ENCODE results near the gene CLCN6.
A peak's percentile ranks its signal among the peaks of the same experiment; 100 is the strongest.

The CLCN6 gene

GRCh38 chr1:11856698-11857097, 50.7 kb downstream of the CLCN6 start:
- DNase-seq: no peak

DNA sequence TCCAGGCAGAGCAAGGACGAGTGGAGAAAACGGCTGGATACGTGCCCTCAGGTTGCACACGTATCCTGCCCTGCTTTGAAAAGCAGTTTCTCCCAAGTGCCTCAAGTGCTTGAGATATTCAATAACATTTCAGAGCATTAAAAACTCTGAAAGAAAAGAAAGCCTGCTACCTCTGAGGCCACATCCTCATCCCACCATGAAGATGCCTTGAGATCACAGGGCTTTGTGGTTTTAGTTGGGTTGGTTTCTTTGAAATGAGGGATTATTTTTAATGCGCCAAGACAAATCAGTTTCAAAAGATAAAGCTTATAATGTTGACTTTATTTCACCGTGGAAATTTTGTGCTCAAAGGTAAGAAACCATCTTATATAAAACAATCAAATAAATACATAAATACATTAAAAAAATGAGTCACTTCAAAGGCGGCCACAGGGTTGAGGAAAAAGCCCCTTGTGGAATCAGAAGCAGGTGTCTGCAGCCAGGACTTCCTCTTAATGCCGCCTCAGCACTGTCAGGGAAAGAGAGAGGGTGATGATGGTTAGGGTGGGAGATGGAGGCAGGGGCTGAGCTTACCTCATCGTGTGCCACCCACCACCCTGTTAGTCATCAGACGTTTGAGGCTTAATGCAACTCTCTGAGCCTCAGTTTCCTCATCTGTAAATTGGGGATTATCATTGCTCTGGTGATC, 51.3 kb downstream of the CLCN6 start:
- DNase-seq: no peak

DNA sequence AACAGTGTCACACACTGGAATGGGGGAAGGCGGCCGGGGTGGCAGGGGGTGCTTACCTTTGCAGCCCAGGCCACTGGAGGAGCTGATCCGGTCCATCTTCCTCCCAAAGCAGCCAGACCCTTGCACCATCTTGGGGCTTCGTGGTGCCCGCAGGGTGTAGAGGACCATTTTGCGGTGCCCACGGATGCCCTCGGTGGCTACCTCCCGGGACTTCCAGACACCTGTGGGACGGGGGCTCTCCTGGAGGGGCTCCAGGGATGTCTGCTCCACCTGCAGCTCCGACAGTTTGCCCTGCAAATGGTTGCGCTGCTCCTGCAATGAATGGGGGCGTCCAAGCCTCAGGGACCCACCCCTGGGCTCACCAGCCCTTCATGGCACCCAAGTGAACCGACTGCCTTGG, 52.2 kb downstream of the CLCN6 start:
- no peak for DNase-seq

- DNase-seq: no peak
Observed at GRCh38 chr1:11858613-11858967, 52.6 kb downstream of the CLCN6 start, which contains the start of gene NPPB. Gene NPPB, minus strand, starts transcription at chr1:11858945. Its CDS starts 112 bp downstream, at chr1:11858833.

DNA sequence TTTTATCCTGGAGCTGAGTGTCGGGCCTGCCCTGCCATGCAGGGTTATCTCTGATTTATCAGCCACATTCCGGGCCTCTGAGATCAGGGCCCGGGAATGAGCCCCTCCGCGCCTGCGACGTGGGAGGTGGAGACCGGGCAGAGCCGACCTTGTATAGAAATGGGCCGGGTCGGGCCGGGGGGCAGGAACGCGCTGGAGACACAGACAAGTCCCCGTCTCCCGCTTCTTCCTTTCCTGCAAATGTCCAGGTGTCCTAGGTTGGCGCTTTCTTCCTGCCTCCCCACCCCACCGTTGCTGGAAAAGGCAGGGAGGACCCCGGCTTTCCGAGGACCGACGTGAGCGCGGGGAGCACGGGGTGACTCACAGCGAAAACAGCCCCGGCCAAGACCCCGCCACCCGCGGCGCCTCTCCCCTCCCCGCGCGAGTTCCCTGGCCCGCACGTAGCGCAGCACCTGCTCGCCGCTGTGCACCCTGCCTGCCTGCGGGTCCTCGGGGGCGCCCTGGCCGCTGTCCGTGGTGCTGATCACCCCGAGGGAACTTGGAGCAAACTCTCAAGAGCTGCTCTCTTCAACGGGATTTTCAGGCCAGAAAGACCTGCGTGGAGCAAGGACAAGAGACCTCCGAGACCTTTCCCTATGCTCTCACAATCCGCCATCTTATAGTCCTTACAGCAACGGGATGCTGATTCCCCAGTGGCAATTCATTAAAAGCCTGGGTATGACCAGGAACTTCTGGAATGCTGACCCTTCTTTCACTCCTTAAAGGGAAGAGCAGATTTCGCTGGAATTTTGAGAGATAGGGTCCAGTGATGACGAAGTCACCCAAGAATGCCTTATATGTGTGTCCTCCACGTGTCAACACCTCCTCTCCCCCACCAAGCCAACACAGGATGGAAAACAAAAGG, 53.2 kb downstream of the CLCN6 start:
- peak; percentile 72 for DNase-seq

- DNase-seq: no peak
Observed at GRCh38 chr1:11860083-11860482, 54.1 kb downstream of the CLCN6 start.

- DNase-seq: no peak
Observed at GRCh38 chr1:11860587-11860986, 54.6 kb downstream of the CLCN6 start.

DNA sequence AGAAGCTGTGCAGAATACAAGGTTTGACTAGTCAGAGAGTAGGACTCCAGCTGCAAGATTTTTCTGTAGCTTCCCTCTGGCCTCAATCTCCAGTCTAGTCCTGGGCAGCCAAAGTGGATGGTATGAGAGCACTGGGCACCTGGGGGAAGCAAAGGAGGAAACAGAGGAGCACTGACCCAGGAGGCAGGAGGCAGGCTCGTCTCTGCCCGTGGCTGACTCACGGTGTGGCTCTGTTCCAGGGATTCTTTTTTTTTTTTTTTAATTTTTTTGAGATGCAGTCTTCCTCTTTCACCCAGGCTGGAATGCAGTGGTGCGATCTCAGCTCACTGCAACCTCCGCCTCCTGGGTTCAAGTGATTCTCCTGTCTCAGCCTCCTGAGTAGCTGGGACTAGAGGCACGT, 56.9 kb downstream of the CLCN6 start:
- DNase-seq: no peak

DNA sequence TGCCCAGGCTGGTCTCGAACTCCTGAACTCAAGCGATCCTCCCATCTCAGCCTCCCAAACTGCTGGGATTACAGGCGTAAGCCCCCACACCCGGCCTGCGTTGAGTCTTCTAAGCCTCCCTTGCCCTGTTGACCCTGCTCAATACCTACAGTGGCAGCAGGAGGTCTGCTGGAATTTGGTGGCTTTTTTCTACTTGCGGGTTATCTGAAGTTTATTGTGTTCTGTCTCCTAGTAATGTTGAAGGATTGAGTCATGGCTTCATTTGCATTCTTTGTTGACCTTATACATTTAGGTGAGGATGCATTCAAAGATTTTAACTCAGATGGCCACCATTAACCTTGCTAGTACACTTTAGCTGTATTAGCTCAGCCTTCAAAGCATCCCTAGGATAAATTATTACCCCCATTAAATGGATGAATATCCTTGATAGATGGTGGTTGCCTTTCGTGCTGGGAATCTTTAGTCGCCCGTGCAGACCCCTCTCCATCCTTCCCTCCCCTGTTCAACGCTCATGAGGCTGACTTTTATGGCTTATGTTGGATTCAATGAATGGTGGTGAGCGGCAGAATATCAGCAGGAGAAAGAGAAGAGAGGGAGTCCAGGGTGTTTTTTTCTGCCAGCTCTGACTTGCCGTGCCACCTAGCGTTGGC, 62.5 kb downstream of the CLCN6 start:
- no peak for DNase-seq

GRCh38 chr1:11869104-11869503, 63.1 kb downstream of the CLCN6 start:
- DNase-seq: no peak

GRCh38 chr1:11869650-11870207, 63.7 kb downstream of the CLCN6 start:
- no peak for DNase-seq

DNA sequence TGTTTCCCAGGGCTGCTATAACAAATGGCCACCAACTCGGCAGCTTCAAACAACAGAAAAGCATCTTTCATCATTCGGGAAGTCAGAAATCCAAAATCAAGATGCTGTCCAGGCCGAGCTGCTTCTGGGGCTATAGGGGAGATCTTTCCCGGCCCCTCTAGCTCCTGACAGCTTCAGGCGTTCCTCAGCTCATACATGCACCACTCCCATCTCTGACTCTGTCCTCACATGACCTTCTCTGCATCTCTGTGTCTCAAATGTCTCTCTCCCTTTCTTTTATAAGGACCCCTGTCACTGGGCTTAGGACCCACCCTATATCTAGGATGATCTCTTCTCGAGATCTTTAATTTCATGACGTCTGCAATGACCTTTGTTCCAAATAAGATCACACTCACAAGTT, 66.6 kb downstream of the CLCN6 start:
- DNase-seq: no peak

DNA sequence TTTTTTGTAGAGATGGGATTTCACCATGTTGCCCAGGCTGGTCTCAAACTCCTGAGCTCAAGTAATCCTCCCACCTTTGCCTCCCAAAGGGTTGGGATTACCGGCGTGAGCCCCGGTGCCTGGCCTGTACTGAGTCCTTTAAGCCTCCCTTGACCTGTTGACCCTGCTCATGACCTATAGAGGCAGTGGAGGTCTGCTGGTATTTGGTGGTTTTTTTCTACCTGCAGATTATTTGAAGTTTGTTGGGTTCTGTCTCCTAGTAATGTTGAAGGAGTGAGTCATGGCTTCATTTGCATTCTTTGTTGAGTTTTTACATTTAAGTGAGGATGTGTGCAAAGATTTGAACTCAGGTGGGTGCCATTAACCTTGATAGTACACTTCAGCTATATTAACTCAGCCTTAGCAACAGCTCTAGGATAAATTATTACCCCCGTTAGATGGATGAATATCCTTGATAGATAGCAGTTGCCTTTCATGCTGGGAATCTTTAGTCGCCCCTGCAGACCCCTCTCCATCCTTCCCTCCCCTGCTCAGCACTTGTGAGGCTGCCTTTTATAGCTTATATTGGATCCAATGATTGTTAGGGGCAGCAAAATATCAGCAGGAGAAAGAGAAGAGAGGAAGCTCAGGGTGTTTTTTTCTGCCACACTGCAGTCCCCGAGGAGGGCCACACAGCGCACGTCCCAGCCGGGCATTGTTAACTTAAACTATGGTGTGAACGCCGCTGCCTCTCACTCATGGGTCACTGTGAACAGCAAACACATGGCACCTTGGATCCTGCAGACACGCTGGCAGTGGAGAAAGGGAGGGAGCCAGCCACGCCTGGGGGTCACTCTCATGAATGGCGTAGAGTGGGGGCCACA, 67.6 kb downstream of the CLCN6 start:
- no peak for DNase-seq

GRCh38 chr1:11874258-11874562, 68.2 kb downstream of the CLCN6 start:
- DNase-seq: no peak

DNA sequence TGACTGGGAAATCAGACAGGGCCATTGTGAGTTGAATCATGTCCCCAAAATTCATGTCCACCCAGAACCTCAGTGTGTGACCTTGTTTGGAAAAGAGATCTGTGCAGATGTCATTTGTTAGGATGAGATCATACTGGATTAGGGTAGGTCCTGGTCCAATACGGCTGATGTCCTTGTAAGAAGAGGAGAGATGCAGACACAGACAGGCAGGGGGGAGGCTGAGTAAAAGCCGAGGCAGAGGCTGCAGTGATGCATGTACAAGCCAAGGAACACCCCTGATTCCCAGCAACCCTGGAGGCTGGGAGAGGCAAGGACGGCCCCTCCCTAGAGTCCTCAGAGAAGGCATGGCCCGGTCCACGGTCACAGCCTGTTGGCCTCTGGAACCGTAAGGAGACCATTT, 68.6 kb downstream of the CLCN6 start:
- DNase-seq: no peak

GRCh38 chr1:11875094-11875493, 69.1 kb downstream of the CLCN6 start:
- DNase-seq: no peak

DNA sequence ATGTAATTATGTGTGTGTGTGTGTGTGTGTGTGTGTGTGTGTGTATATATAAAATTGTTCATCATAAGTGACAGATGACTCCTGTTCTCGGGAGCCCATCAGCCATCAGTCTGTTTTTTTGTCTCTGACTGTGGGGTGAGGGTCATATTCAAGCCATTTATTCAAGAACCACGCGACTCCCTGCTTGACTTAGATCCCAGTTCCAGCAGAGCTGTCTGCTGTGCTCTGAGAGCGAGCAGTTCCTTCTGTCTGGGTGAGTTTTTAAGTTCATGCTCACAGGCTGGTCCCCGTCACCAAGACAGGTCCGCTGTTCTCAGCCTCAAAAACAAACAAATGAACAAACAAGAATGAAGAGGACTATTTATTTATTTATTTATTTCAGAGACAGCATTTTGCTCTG, 71.1 kb downstream of the CLCN6 start:
- DNase-seq: no peak

DNA sequence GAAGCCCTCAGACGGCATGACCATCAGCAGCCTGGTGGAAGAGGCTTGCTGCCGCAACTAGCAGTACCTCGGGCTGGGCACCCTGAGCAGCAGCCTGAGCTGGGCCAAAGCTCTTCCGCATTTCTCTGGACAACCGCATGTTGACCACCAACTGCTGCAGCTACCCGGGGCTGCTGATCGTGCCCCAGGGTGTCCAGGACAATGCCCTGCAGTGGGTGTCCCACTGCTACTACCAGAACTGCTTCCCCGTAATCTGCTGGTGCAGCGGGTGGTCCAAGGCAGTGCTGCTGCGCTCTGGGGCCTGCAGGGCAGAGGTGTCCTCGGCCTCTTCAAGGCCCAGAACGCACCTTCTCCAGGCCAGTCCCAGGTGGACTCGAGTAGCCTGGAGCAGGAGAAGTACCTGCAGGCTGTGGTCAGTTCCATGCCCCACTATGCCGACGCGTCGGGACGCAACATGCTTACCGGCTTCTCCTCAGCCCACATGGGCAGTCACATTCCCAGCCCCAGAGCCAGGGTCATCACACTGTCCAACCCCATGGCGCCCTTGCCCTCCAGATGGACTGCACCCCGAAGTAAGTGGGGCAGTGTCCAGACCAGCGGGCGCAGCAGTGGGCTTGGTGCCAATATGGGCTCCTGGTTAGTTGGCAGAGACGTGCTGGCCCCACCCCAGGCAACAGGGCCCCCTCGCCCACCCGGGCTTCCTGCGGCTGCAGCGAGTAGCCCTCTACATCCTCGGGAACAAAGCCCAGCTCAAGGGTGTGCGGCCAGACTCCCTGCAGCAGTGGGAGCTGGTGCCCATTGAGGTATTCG, 72.3 kb downstream of the CLCN6 start:
- no peak for DNase-seq

DNA sequence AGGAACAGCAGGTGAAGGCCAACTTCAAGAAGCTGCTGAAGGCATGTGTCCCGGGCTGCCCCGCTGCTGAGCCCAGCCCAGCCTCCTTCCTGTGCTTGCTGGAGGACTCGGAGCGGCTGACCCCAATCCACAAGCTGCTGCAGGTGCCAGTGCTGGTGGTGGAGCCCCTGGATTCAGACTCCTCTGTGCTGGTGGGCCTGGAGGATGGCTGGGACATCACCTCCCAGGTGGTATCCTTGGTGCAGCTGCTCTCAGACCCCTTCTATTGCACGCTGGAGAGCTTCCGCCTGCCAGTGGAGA, 72.8 kb downstream of the CLCN6 start:
- DNase-seq: no peak

- no peak for DNase-seq
Observed at GRCh38 chr1:11879311-11880180, 73.6 kb downstream of the CLCN6 start.

- no peak for DNase-seq
Observed at GRCh38 chr1:11880181-11880575, 74.2 kb downstream of the CLCN6 start.

Data from activated gamma-delta T cell treated with Interleukin-2 at 50 U/mL for 16 hours (primary cell).